ENCODE results near the gene FCER2. TPM values are rescaled to one million over a fixed set of nuclear protein-coding genes. Genes with fewer than 3 reads are reported as not detected.

The FCER2 gene
- total RNA-seq, 1 donor from 2014 or later: 0.46 TPM

DNA sequence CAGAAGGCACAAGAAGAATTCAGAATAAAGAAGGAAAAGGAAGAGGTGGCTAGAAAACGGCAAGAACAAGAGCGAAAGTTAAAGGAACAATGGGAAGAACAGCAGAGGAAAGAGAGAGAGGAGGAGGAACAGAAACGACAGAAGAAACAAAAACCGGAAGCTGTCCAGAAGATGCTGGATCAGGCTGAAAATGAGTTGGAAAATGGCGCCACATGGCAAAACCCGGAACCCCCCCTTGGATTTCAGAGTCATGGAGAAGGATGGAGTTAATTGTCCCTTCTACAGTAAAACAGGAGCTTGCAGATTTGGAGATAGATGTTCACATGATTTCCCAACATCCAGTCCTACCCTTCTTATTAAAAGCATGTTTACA, 38.7 kb upstream of the FCER2 start:
- intact Hi-C loops (cut with micrococcal nuclease): no loop called here
- Mint-ChIP-seq H3K4me1 (ENCODE audit: low read depth) (no peaks in the 10 kb centered on the region), H3K27ac (no peak overlapping the region), H3K27me3 (ENCODE audit: low read depth) (peaks cover 10% of the 10 kb centered on the region), H3K4me3 (ENCODE audit: low read depth) (no peak overlapping the region), H3K36me3 (ENCODE audit: low read depth) (no peaks in the 10 kb centered on the region), H3K9me3 (no peaks in the 10 kb centered on the region)
- DNase-seq (ENCODE audit: low spot score): no peak

DNA sequence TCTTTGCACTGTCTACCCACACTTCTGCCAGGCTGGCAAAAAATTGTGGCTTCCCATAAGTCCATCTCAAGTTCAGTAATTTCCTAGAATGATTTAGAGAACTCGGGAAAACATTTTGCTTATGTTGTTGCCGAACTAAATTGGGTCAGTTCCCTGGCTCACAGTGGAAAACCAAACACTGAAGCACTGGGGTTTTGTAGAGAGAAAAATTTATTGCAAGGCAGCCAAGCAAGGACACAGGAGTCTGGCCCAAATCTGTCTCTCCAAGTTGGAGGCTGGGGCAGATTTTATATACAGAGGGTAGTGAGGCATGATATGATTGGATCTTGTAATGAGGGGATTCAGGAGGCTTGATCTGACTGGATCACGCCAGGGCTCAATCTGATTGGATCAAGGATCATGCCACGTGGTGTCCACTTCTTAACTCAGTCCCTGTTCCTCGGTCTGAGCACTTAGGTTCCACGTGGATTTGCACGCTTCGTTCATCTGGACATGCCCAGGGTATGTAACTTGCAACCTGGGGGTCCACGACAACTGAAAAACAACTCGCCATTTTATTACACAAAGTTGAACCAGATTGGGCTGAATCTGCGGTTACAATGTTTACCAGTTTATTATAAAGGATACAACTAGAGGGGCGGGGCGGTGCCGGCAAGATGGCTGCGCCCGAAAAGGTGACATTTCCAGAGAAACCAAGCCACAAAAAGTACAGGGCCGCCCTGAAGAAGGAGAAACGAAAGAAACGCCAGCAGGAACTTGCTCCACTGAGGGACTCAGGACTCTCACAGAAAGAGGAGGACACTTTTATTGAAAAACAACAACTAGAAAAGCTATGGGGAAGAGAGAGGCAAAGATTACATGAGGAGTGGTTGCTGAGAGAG, 38.1 kb upstream of the FCER2 start:
- no peaks in the 10 kb centered on the region for H3K36me3 Mint-ChIP-seq (ENCODE audit: low read depth)
- H3K4me1 Mint-ChIP-seq (ENCODE audit: low read depth): no peaks in the 10 kb centered on the region
- H3K9me3 Mint-ChIP-seq: no peaks in the 10 kb centered on the region
- intact Hi-C loops (cut with micrococcal nuclease): no loop called here
- H3K27me3 Mint-ChIP-seq (ENCODE audit: low read depth): peaks cover 12% of the 10 kb centered on the region
- no peak overlapping the region for H3K27ac Mint-ChIP-seq
- H3K4me3 Mint-ChIP-seq (ENCODE audit: low read depth): no peak overlapping the region
- DNase-seq (ENCODE audit: low spot score): no peak

DNA sequence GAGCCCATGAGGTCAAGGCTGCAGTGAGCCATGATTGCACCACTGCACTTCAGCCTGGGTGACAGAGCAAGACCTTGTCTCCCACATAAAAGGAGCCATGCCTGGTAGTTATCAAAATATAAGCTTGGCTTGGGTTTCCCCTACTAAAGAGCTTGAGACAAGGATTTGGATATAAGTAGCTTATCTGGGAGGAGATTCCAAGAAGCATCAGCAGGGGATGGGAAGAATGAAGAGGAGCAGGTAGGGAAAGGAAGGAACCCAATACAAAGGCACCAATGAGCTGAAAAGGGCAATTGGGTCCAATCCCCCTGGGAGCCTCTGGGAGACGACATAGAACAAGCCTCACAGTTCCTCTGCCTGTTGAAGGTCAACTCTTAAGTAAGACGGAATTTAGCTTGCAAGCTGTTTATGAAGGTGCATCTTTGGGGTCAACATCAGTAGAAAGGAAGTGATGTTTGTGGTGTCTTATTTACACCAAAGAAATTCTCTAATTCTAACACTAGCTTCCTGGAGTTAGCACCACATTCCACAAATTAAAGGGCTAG, 37.4 kb upstream of the FCER2 start:
- Mint-ChIP-seq H3K27ac (no peak overlapping the region), H3K36me3 (ENCODE audit: low read depth) (no peaks in the 10 kb centered on the region), H3K4me3 (ENCODE audit: low read depth) (no peak overlapping the region), H3K4me1 (ENCODE audit: low read depth) (no peaks in the 10 kb centered on the region), H3K9me3 (no peaks in the 10 kb centered on the region), H3K27me3 (ENCODE audit: low read depth) (peaks cover 15% of the 10 kb centered on the region)
- intact Hi-C loops (cut with micrococcal nuclease): no loop called here
- DNase-seq (ENCODE audit: low spot score): no peak

DNA sequence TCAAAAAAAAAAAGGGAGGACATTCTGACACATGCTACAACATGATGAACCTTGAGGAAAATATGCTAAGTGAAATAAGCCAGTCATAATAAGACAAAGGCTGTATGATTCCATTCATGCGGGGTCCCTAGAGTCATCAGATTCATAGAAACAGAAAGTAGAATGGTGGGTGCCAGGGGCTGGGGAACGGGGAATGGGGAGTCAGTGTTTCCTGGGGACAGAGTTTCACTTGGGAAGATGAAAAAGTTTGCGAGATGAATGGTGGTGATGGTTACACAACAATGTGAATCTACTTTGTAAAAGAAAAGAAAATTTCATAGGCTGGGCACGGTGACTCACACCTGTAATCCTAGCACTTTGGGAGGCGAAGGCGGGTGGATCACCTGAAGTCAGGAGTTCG, 36.1 kb upstream of the FCER2 start:
- intact Hi-C loops (cut with micrococcal nuclease): no loop called here
- H3K9me3 Mint-ChIP-seq: no peaks in the 10 kb centered on the region
- H3K27ac Mint-ChIP-seq: no peak overlapping the region
- DNase-seq (ENCODE audit: low spot score): no peak
- no peak overlapping the region for H3K4me3 Mint-ChIP-seq (ENCODE audit: low read depth)
- H3K36me3 Mint-ChIP-seq (ENCODE audit: low read depth): no peaks in the 10 kb centered on the region
- peaks cover 20% of the 10 kb centered on the region for H3K27me3 Mint-ChIP-seq (ENCODE audit: low read depth)
- no peaks in the 10 kb centered on the region for H3K4me1 Mint-ChIP-seq (ENCODE audit: low read depth)

DNA sequence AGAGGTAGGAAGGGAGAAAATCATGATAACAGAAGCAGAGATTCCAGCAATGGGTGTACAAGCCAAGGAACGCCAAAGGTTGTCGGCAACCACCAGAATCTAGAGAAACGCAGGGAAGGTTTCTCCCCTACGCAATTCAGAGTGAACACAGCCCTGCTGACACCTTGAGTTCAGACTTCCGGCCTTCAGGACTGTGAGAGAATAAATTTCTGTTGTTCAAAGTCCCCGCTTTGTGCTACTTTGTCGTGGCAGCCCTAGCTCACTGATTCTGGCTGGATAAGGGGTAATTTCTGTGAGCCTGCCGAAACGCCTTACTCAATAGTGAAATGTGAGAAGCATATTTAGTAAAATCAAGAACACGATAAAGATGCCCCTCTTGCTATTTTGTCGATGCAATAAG, 35.3 kb upstream of the FCER2 start:
- DNase-seq (ENCODE audit: low spot score): no peak
- Mint-ChIP-seq H3K4me3 (ENCODE audit: low read depth) (no peak overlapping the region), H3K36me3 (ENCODE audit: low read depth) (no peaks in the 10 kb centered on the region), H3K27ac (no peak overlapping the region), H3K4me1 (ENCODE audit: low read depth) (no peaks in the 10 kb centered on the region), H3K27me3 (ENCODE audit: low read depth) (peaks cover 24% of the 10 kb centered on the region), H3K9me3 (no peaks in the 10 kb centered on the region)
- intact Hi-C loops (cut with micrococcal nuclease): no loop called here

DNA sequence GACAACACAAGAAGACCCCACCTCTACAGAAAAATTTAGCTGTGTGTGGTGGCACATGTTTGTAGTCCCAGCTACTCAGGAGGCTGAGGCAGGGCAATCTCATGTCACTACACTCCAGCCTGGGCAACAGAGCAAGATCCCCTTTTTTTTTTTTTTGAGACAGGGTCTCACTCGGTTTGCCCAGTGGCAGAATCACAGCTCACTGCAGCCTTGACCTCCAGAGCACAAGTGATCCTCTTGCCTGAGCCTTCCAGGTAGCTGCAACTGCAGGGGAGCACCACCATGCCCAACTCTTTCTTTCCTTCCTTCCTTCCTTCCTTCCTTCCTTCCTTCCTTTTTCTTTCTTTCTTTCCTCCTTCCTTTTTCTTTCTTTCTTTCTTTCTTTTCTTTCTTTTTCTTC, 34.2 kb upstream of the FCER2 start:
- Mint-ChIP-seq H3K36me3 (ENCODE audit: low read depth) (no peaks in the 10 kb centered on the region), H3K9me3 (no peaks in the 10 kb centered on the region), H3K4me1 (ENCODE audit: low read depth) (no peaks in the 10 kb centered on the region), H3K27me3 (ENCODE audit: low read depth) (peaks cover 32% of the 10 kb centered on the region), H3K27ac (no peak overlapping the region), H3K4me3 (ENCODE audit: low read depth) (no peak overlapping the region)
- no peak for DNase-seq (ENCODE audit: low spot score)
- intact Hi-C loops (cut with micrococcal nuclease): no loop called here

DNA sequence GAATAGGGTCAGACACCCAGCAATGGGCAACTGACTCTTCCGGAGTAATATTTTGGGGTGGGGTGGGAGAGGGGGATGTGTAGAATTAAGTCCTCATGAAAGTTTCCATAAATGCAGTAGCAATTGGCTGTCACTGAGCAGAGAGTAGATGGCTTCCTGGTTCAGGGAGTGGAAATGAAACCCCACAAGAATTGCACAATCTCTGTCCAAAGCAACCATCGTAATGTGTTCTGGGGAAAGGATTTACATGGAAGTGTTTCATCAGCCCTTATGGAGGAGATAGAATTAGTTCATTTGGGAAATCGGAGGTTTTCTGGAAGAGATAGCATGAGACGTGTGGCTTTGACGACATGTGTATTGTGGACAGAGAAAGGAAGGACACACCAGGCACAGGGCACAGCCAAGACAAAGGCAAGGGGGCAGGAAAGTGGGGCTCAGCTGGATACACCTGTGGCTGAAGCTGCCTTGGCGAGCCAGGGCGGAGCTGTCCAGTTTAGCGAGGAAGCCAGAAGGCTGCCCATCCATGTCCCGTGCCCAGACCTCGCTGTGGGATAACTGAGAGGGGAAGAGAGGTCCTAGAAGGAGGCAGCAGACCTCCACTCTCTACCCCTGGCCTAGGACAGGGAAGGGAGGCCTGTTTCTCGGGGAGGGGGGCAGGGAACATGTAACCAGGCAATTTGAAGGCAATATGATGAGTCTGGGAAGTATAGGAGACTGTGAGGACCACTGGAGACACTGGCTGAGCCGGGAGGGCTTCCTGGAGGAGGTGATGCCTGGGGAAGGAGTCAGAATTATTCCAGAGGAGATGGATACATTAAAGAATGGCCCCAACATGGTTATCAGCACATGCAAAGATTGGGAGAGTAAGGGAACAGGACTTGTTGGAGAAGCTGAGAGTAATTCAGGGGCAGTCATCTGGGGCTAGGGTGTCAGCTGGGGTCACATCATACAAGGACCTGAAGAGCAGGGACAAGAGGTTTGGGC, 32.6 kb upstream of the FCER2 start:
- H3K27me3 Mint-ChIP-seq (ENCODE audit: low read depth): peaks cover 43% of the 10 kb centered on the region
- H3K9me3 Mint-ChIP-seq: no peaks in the 10 kb centered on the region
- no peak overlapping the region for H3K27ac Mint-ChIP-seq
- no peak for DNase-seq (ENCODE audit: low spot score)
- no peak overlapping the region for H3K4me3 Mint-ChIP-seq (ENCODE audit: low read depth)
- H3K4me1 Mint-ChIP-seq (ENCODE audit: low read depth): no peaks in the 10 kb centered on the region
- no peaks in the 10 kb centered on the region for H3K36me3 Mint-ChIP-seq (ENCODE audit: low read depth)
- intact Hi-C loops (cut with micrococcal nuclease): no loop called here

DNA sequence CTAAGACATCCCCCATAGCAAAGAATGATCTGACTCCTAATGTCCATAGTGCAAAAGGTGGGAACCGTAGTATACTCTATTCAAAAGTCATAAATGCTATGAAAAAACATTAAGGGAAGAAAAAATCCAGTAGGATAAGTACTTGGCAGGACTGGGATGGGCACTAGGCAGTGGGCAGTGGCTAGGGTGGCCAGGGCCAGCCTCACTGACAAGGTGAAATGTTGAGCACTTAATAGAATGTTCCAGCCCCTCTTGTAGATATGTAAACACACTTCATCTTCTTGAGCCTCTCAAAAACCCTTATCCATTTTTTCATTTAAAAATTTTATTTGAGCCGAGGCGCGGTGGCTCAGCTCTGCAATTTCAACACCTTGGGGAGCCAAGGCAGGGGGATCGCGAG, 31.4 kb upstream of the FCER2 start:
- Mint-ChIP-seq H3K36me3 (ENCODE audit: low read depth) (no peaks in the 10 kb centered on the region), H3K9me3 (no peaks in the 10 kb centered on the region), H3K27me3 (ENCODE audit: low read depth) (peaks cover 54% of the 10 kb centered on the region), H3K4me3 (ENCODE audit: low read depth) (no peak overlapping the region), H3K4me1 (ENCODE audit: low read depth) (no peaks in the 10 kb centered on the region), H3K27ac (no peak overlapping the region)
- intact Hi-C loops (cut with micrococcal nuclease): no loop called here
- no peak for DNase-seq (ENCODE audit: low spot score)

DNA sequence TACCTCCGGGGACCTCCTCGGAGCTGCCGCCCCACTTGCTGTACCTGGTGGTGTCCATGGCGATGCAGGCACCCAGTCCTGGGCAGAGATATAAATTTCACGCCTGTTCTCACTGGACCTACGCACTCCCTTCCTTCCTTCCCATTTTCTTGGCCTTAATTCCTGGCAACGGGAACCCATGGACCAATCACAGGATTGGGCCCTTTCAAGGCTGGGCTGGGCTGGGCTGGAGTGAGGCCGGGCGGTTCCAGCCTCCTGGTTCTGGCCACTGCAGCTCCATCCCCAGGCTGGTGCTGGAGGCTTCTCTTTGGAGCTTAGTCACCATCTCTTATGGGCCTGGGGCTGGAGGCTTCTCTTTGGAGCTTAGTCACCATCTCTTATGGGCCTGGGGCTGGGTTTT, 30.1 kb upstream of the FCER2 start, which contains the start of gene CLEC4G:
Gene CLEC4G (minus strand): TSS at position 66 of the 400 bp plus-strand sequence. CDS start 8 bp downstream, at position 58.
- no peaks in the 10 kb centered on the region for H3K36me3 Mint-ChIP-seq (ENCODE audit: low read depth)
- peaks cover 65% of the 10 kb centered on the region for H3K27me3 Mint-ChIP-seq (ENCODE audit: low read depth)
- H3K4me1 Mint-ChIP-seq (ENCODE audit: low read depth): no peaks in the 10 kb centered on the region
- H3K27ac Mint-ChIP-seq: no peak within 1 kb of the TSS
- intact Hi-C loops (cut with micrococcal nuclease): no loop called here
- DNase-seq (ENCODE audit: low spot score): no peak
- no peaks in the 10 kb centered on the region for H3K9me3 Mint-ChIP-seq
- no peak within 1 kb of the TSS for H3K4me3 Mint-ChIP-seq (ENCODE audit: low read depth)

DNA sequence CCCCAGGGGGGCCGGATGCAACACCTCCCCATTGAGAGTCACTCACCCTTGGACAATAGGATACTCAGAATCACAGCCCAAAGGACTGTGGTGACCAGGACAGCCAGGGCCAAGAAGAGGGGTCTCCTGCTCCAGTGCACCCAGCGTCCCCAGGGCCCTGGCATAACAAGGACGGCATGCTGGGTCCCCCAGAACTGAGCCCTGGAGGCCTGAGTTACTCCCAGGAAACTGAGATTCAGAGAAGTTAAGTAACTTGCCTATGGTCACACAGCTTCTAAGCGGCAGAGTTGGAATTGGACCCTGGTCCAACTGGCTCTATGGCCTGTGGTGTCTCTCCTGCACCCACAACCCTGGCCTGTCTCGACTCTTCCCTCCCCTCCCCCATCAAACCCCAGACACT, 29.7 kb upstream of the FCER2 start:
- intact Hi-C loops (cut with micrococcal nuclease): no loop called here
- no peak overlapping the region for H3K4me3 Mint-ChIP-seq (ENCODE audit: low read depth)
- H3K27me3 Mint-ChIP-seq (ENCODE audit: low read depth): peaks cover 65% of the 10 kb centered on the region
- DNase-seq (ENCODE audit: low spot score): no peak
- H3K36me3 Mint-ChIP-seq (ENCODE audit: low read depth): no peaks in the 10 kb centered on the region
- H3K27ac Mint-ChIP-seq: no peak overlapping the region
- H3K9me3 Mint-ChIP-seq: no peaks in the 10 kb centered on the region
- no peaks in the 10 kb centered on the region for H3K4me1 Mint-ChIP-seq (ENCODE audit: low read depth)

DNA sequence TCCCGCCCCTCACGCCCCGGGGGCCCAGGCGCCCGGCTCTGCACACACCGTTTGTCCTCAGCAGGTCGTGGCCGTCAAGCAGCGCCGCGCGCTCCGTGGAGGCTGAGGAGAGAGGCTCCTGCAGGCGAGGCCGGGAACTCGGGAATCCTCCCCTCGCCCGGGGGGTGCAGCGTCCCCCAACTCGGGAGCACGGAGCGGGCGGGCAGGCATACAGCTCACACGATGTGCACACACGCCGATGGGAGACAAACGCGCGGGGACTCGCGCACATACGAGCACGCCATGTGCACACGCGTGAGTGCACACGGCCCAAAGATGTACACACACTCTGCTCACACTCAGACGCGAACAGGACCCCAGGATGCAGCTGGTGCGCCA, 29.3 kb upstream of the FCER2 start:
- Mint-ChIP-seq H3K4me1 (ENCODE audit: low read depth) (no peaks in the 10 kb centered on the region), H3K9me3 (no peaks in the 10 kb centered on the region), H3K27ac (no peak overlapping the region), H3K36me3 (ENCODE audit: low read depth) (no peaks in the 10 kb centered on the region), H3K27me3 (ENCODE audit: low read depth) (peaks cover 62% of the 10 kb centered on the region), H3K4me3 (ENCODE audit: low read depth) (no peak overlapping the region)
- intact Hi-C loops (cut with micrococcal nuclease): no loop called here
- DNase-seq (ENCODE audit: low spot score): no peak

DNA sequence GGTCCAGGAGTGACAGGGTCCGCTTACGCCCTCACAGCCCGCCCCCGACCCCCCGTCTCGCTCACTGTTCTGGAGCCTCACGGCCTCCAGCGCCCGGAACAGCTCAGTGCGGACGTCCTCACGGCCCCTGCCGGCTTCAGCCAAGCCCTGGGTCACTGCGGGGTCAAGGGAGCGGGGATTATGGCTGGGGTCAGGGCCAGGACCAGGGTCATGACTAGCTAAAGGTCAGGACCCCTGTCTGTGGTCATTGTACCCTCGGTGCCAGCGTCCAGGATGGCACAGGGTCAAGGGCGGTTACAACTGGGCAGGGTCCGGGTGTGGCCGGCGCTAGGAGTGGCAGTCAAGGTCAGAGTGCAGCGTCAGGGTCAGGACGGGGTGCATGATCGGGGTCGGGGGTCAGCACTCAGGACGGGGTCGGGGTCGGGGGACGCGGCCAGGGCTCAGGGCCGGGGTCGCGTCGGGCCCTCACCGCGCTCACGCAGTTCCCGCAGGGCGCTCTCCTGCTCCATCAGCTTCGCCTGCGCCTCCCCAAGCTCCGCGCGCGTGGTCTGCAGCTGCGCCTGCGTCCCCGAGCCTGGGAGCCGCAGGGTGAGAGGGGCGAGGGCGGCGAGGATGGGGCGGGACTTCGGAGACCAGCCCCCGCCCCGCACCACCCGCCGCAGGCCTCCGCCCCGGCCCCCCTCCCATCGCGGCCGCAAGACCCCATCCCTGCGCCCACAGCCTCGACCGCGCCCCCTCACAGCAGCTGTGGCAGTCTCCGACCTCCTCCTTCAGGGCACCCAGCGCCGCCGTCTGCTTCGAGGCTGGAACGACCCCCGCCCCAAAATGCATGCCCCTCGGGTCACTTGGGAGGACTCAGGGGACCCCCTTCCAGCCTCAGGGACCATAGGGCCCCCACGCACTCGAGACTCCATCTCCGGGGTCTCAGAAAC, 28.6 kb upstream of the FCER2 start:
- Mint-ChIP-seq H3K9me3 (no peaks in the 10 kb centered on the region), H3K36me3 (ENCODE audit: low read depth) (no peaks in the 10 kb centered on the region), H3K27me3 (ENCODE audit: low read depth) (peaks cover 62% of the 10 kb centered on the region), H3K27ac (no peak overlapping the region), H3K4me3 (ENCODE audit: low read depth) (no peak overlapping the region), H3K4me1 (ENCODE audit: low read depth) (no peaks in the 10 kb centered on the region)
- intact Hi-C loops (cut with micrococcal nuclease): no loop called here
- DNase-seq (ENCODE audit: low spot score): no peak

Measured in activated T-helper 2 cell treated with anti-CD3 and anti-CD28 coated beads, Interferon-gamma antibody, Interleukin-2, Interleukin-4, amounts not matched to agents 10 μg/mL and 5 μg/mL and 100 μg/mL, durations not matched to agents 14 hours and 24 hours and 36 hours (primary cell).